ENCODE measurements around the gene PVALEF. TPM values are rescaled to one million over a fixed set of nuclear protein-coding genes. Genes with fewer than 3 reads are reported as not detected.

Gene PVALEF
- total and polyA plus RNA-seq, 2 donors (not counting 1 experiment from before 2014, with no cell fraction given), result not detected

DNA sequence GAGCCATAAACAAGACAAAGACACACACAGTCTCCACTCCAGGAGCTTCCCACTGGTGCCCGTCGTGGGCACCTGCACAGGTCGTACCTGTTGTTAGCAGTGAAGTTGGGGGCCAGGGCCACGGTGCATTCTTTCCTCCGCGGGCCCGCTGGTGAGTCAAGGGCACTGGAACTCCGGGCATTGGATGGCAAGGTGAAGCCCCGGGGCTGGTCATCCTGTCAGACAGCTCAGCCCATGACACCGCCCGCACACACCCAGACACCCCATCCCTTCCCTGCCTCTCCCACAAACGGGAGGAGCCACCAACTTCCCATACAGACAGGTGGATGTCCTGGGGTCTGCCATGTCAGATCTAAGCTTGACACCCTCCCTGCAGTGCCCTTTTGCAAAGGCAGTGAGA lies 41.4 kb downstream of the PVALEF start:
- no peak for DNase-seq (ENCODE audit: low read depth in 2 of 2)
- Histone ChIP-seq H3K36me3 (ENCODE audit: control insufficient read depth, insufficient read depth, low read length) (peaks cover 3% of the 10 kb centered on the region), H3K4me1 (ENCODE audit: control insufficient read depth, extremely low read depth, insufficient read depth, low read length) (no peaks in the 10 kb centered on the region), H3K4me2 (ENCODE audit: extremely low read depth, insufficient read depth, low read length) (no peak overlapping the region), H3K27me3 (ENCODE audit: control insufficient read depth, insufficient read depth, low read length) (no peaks in the 10 kb centered on the region), H3K79me2 (ENCODE audit: control insufficient read depth, insufficient read depth, low read length) (no peaks in the 10 kb centered on the region), H2AFZ (ENCODE audit: low read length) (no peak overlapping the region), H3K9me3 (ENCODE audit: control insufficient read depth, insufficient read depth, low read depth, low read length) (no peaks in the 10 kb centered on the region), H3K27ac (ENCODE audit: insufficient read depth, low read length) (no peak overlapping the region), H4K20me1 (ENCODE audit: control insufficient read depth, extremely low read depth, insufficient read depth, low read length) (no peaks in the 10 kb centered on the region), H3K4me3 (replicated peaks in 1 of 4; ENCODE audit: control extremely low read depth in 1 of 4, insufficient read depth in 1 of 4, low read depth in 3 of 4, low read length in 4 of 4) (no peak overlapping the region), H3K9ac (ENCODE audit: insufficient read depth, low read length) (no peak overlapping the region)
- TF ChIP-seq EZH2 (IDR thresholded peaks at IDR 0.05; ENCODE audit: low read length, missing control alignments), result no peak
- TF ChIP-seq, protein P1, sequence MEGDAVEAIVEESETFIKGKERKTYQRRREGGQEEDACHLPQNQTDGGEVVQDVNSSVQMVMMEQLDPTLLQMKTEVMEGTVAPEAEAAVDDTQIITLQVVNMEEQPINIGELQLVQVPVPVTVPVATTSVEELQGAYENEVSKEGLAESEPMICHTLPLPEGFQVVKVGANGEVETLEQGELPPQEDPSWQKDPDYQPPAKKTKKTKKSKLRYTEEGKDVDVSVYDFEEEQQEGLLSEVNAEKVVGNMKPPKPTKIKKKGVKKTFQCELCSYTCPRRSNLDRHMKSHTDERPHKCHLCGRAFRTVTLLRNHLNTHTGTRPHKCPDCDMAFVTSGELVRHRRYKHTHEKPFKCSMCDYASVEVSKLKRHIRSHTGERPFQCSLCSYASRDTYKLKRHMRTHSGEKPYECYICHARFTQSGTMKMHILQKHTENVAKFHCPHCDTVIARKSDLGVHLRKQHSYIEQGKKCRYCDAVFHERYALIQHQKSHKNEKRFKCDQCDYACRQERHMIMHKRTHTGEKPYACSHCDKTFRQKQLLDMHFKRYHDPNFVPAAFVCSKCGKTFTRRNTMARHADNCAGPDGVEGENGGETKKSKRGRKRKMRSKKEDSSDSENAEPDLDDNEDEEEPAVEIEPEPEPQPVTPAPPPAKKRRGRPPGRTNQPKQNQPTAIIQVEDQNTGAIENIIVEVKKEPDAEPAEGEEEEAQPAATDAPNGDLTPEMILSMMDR (conservative IDR thresholded peaks at IDR 0.05 in 1 of 2, IDR thresholded peaks at IDR 0.05 in 1 of 2; ENCODE audit: low read depth in 1 of 2, low read length in 2 of 2), result no peak

DNA sequence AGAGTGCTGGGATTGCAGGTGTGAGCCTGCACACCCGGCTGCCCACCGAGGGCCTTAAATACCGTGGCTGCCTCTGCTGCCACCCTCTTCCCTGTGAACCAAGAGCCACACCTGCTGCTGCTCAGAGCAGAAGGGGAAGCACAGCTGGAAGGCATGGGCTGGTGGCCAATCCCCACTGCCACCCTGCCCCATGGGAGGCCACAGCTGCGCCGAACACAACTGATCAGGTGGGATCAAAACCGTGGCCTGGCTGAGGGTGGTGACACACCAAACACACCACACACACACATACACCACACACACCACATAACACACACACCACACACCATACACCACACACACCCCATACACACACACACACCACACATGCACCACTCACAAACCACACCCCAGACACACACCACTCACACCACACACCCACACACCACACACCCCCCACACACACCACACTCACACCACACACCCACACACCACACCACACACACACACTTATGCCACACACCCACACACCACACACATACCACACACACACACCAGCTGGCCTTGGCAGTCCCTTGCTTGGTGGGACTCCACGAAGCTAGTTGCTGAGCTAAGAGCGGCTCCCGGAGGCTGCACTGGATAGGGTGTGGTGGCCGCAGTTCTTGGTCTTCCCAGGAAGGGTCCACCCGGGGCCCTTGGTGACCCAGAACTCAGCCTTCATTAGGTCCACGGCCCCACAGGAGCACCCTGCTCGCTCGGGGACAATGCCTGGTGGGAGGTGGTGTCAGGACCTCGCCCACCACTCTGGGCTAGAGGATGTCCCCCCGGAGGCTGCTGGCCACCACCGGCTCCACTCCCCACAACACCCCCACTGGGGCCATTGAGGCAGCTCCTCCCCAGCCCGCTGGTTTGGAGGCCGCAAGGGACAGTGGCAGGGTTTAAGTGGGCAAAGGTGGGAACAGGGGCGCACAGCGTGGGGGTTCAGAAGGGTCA lies 42.6 kb downstream of the PVALEF start:
- H3K36me3 ChIP-seq (ENCODE audit: control insufficient read depth, insufficient read depth, low read length), result peaks cover 3% of the 10 kb centered on the region
- DNase-seq (ENCODE audit: low read depth in 2 of 2), result no peak
- H3K27me3 ChIP-seq (ENCODE audit: control insufficient read depth, insufficient read depth, low read length), result no peaks in the 10 kb centered on the region
- no peaks in the 10 kb centered on the region for H3K4me1 ChIP-seq (ENCODE audit: control insufficient read depth, extremely low read depth, insufficient read depth, low read length)
- H3K9ac ChIP-seq (ENCODE audit: insufficient read depth, low read length), result no peak overlapping the region
- no peak overlapping the region for H2AFZ ChIP-seq (ENCODE audit: low read length)
- TF ChIP-seq, protein P1 (conservative IDR thresholded peaks at IDR 0.05 in 1 of 2, IDR thresholded peaks at IDR 0.05 in 1 of 2; ENCODE audit: low read depth in 1 of 2, low read length in 2 of 2), result no peak
- no peak for TF ChIP-seq EZH2 (IDR thresholded peaks at IDR 0.05; ENCODE audit: low read length, missing control alignments)
- no peak overlapping the region for H3K4me2 ChIP-seq (ENCODE audit: extremely low read depth, insufficient read depth, low read length)
- H4K20me1 ChIP-seq (ENCODE audit: control insufficient read depth, extremely low read depth, insufficient read depth, low read length), result no peaks in the 10 kb centered on the region
- H3K79me2 ChIP-seq (ENCODE audit: control insufficient read depth, insufficient read depth, low read length), result no peaks in the 10 kb centered on the region
- no peak overlapping the region for H3K27ac ChIP-seq (ENCODE audit: insufficient read depth, low read length)
- no peaks in the 10 kb centered on the region for H3K9me3 ChIP-seq (ENCODE audit: control insufficient read depth, insufficient read depth, low read depth, low read length)
- H3K4me3 ChIP-seq (replicated peaks in 1 of 4; ENCODE audit: control extremely low read depth in 1 of 4, insufficient read depth in 1 of 4, low read depth in 3 of 4, low read length in 4 of 4), result no peak overlapping the region

DNA sequence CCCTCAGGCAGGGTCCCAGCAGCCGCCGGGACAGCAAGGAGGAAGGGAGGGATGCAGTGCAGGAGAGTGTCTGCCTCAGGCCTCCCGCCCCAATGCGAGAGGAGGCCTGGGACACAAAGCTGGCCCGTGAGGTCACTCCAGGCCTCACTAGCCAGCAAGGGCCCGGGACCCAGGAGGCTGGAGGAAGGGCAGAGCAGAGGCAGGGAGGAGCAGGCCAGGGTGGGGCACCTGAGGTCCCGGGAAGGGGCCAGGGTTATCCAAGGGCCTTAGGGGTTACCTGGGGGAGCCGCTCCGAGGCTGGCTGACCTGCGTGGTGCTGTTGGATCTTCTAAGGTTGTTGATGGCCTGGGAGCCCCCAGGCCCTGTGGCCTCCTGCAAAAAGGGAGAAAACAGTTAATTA lies 43.3 kb downstream of the PVALEF start:
- TF ChIP-seq EZH2 (IDR thresholded peaks at IDR 0.05; ENCODE audit: low read length, missing control alignments), result no peak
- TF ChIP-seq, protein P1 (conservative IDR thresholded peaks at IDR 0.05 in 1 of 2, IDR thresholded peaks at IDR 0.05 in 1 of 2; ENCODE audit: low read depth in 1 of 2, low read length in 2 of 2), result no peak
- no peak overlapping the region for H3K9ac ChIP-seq (ENCODE audit: insufficient read depth, low read length)
- no peak overlapping the region for H3K4me2 ChIP-seq (ENCODE audit: extremely low read depth, insufficient read depth, low read length)
- H4K20me1 ChIP-seq (ENCODE audit: control insufficient read depth, extremely low read depth, insufficient read depth, low read length), result no peaks in the 10 kb centered on the region
- no peak for DNase-seq (ENCODE audit: low read depth in 2 of 2)
- no peaks in the 10 kb centered on the region for H3K79me2 ChIP-seq (ENCODE audit: control insufficient read depth, insufficient read depth, low read length)
- no peak overlapping the region for H3K4me3 ChIP-seq (replicated peaks in 1 of 4; ENCODE audit: control extremely low read depth in 1 of 4, insufficient read depth in 1 of 4, low read depth in 3 of 4, low read length in 4 of 4)
- no peaks in the 10 kb centered on the region for H3K27me3 ChIP-seq (ENCODE audit: control insufficient read depth, insufficient read depth, low read length)
- no peaks in the 10 kb centered on the region for H3K9me3 ChIP-seq (ENCODE audit: control insufficient read depth, insufficient read depth, low read depth, low read length)
- H3K36me3 ChIP-seq (ENCODE audit: control insufficient read depth, insufficient read depth, low read length), result peaks cover 3% of the 10 kb centered on the region
- H3K27ac ChIP-seq (ENCODE audit: insufficient read depth, low read length), result no peak overlapping the region
- H2AFZ ChIP-seq (ENCODE audit: low read length), result no peak overlapping the region
- no peaks in the 10 kb centered on the region for H3K4me1 ChIP-seq (ENCODE audit: control insufficient read depth, extremely low read depth, insufficient read depth, low read length)
